Endothelial cell of umbilical vein (primary cell): ENCODE data around the gene IFI27. TPM values are rescaled to one million over a fixed set of nuclear protein-coding genes. Genes with fewer than 3 reads are reported as not detected.

Experiments used
- BruUV-seq: library from RNA; stranded (reverse); fragments of 400-500 nt; replicated peaks from 2 replicates; lab custom pipeline; 2021; lab: Mats Ljungman, UMichigan
- CTCF ChIA-PET: fragments of 300-600, 350-600 bp; sonication (Branson Sonifier 250); formaldehyde crosslinking; loops from one replicate; lab custom pipeline; 2021; ENCODE audit warnings: antibody characterized with exemption, inconsistent platforms; lab: Charles Lee
- POLR2A ChIA-PET: fragments of 300-600, 350-600 bp; sonication (Branson Sonifier 250); formaldehyde crosslinking; loops from one replicate; lab custom pipeline; 2021; ENCODE audit warnings: antibody characterized with exemption, inconsistent platforms; lab: Charles Lee
- DNase-seq: peaks from one replicate; pipeline ENCODE4 v3.0.0-alpha.2; 2011; ENCODE audit warnings: low read depth, low spot score
- FAIRE-seq: peaks from 2 replicates; lab custom pipeline; 2011; peaks lifted over from hg19 to GRCh38; lab: Jason Lieb, UNC
- H2AFZ ChIP-seq: 2 replicates; pipeline ENCODE4 v1.6.0; 2012; ENCODE audit warnings: low read depth, low read length, control low read depth, inconsistent platforms
- H3K27ac ChIP-seq: 2 replicates; pipeline ENCODE4 v1.5.1; 2011; ENCODE audit warnings: low read depth, mild to moderate bottlenecking, control low read depth, low read length, moderate library complexity; ENCODE audit not compliant: insufficient read depth
- H3K27me3 ChIP-seq, 2 experiments: 2 replicates each; pipeline versions ENCODE4 v1.6.0 to v1.6.1; 2011; ENCODE audit warnings: low read length in 2 of 2, mixed read lengths in 1 of 2; ENCODE audit not compliant: control insufficient read depth in 2 of 2, insufficient read depth in 2 of 2
- H3K36me3 ChIP-seq, 2 experiments: 2 replicates in 1 of 2; 3 replicates in 1 of 2; pipeline ENCODE4 v1.5.1; 2011; ENCODE audit warnings: low read length in 2 of 2, mild to moderate bottlenecking in 1 of 2, moderate library complexity in 1 of 2; ENCODE audit not compliant: control insufficient read depth in 2 of 2, insufficient read depth in 2 of 2; ENCODE audit errors: extremely low read depth in 1 of 2
- H3K4me1 ChIP-seq: 3 replicates; pipeline ENCODE4 v1.5.1; 2011; ENCODE audit warnings: mild to moderate bottlenecking, low read length; ENCODE audit not compliant: control insufficient read depth, insufficient read depth; ENCODE audit errors: extremely low read depth
- H3K4me2 ChIP-seq: 2 replicates; pipeline ENCODE4 v1.6.1; 2011; ENCODE audit warnings: low read length, control low read depth, mixed read lengths; ENCODE audit not compliant: insufficient read depth
- H3K4me3 ChIP-seq, 3 experiments: fragments of 200-600 bp in 1 of 3; sonication (generic), shearing (Covaris generic) in 1 of 3; replicated peaks in 1 of 3; 2 replicates each; pipeline ENCODE4 v1.5.1; 2011 to 2016; ENCODE audit warnings: control low read depth in 3 of 3, low read length in 3 of 3, mild to moderate bottlenecking in 2 of 3, inconsistent platforms in 1 of 3, low read depth in 1 of 3, moderate library complexity in 1 of 3; ENCODE audit not compliant: insufficient read depth in 1 of 3
- H3K79me2 ChIP-seq: 2 replicates; pipeline ENCODE4 v1.6.0; 2012; ENCODE audit warnings: low read length, inconsistent platforms; ENCODE audit not compliant: control insufficient read depth, insufficient read depth
- H3K9ac ChIP-seq: replicated peaks from 2 replicates; pipeline ENCODE3; 2011; ENCODE audit warnings: low read length, control low read depth; ENCODE audit not compliant: insufficient read depth; ENCODE audit errors: extremely low read depth
- H3K9me1 ChIP-seq: replicated peaks from 3 replicates; pipeline ENCODE4 v1.6.0; 2011; ENCODE audit warnings: mild to moderate bottlenecking, low read length; ENCODE audit not compliant: control insufficient read depth, insufficient read depth; ENCODE audit errors: extremely low read depth
- H3K9me3 ChIP-seq: replicated peaks from 2 replicates; pipeline ENCODE4 v1.5.1; 2012; ENCODE audit warnings: low read length, inconsistent platforms; ENCODE audit not compliant: control insufficient read depth, insufficient read depth
- H4K20me1 ChIP-seq: replicated peaks from 2 replicates; pipeline ENCODE3; 2011; ENCODE audit warnings: mild to moderate bottlenecking, low read length; ENCODE audit not compliant: control insufficient read depth, insufficient read depth; ENCODE audit errors: extremely low read depth
- CTCF ChIP-seq, 2 donors: IDR thresholded peaks; 1 replicate in 1 of 2; 2 replicates in 1 of 2; pipeline ENCODE4 v1.5.1; 2011; ENCODE audit warnings: low read length in 2 of 2, mild to moderate bottlenecking in 2 of 2, moderate library complexity in 2 of 2, control low read depth in 1 of 2, inconsistent platforms in 1 of 2, low read depth in 1 of 2; ENCODE audit not compliant: insufficient read depth in 1 of 2; ENCODE audit errors: extremely low read depth in 1 of 2
- EZH2 ChIP-seq: IDR thresholded peaks from 2 replicates; pipeline ENCODE4 v1.6.1; 2012; ENCODE audit warnings: borderline replicate concordance, low read depth, mild to moderate bottlenecking, moderate library complexity, low read length, inconsistent platforms; ENCODE audit not compliant: severe bottlenecking
- FOS ChIP-seq: IDR thresholded peaks from 2 replicates; pipeline ENCODE4 v1.6.1; 2011; ENCODE audit warnings: mild to moderate bottlenecking, low read length, moderate library complexity, borderline replicate concordance; ENCODE audit not compliant: insufficient read depth
- GATA2 ChIP-seq: IDR thresholded peaks from 2 replicates; pipeline ENCODE4 v1.7.0; 2011; ENCODE audit warnings: low read depth, mild to moderate bottlenecking, moderate library complexity, mixed read lengths, low read length; ENCODE audit not compliant: insufficient read length, insufficient read depth
- JUN ChIP-seq: IDR thresholded peaks from 2 replicates; pipeline ENCODE4 v1.6.1; 2011; ENCODE audit warnings: borderline replicate concordance, low read depth; ENCODE audit not compliant: insufficient read length, insufficient read depth
- MAX ChIP-seq: IDR thresholded peaks from 2 replicates; pipeline ENCODE4 v1.6.1; 2011; ENCODE audit not compliant: insufficient read depth, insufficient read length
- MYC ChIP-seq: IDR thresholded peaks from one replicate; pipeline ENCODE4 v1.6.1; 2011; ENCODE audit warnings: mild to moderate bottlenecking, low read depth, low read length
- POLR2A ChIP-seq: IDR thresholded peaks from 2 replicates; pipeline ENCODE4 v1.6.1; 2012; ENCODE audit warnings: low read depth, mild to moderate bottlenecking, control low read depth, low read length
- POLR2AphosphoS5 ChIP-seq: IDR thresholded peaks from 2 replicates; pipeline ENCODE4 v1.6.1; 2012; ENCODE audit warnings: low read depth, mild to moderate bottlenecking, control low read depth, low read length, moderate library complexity; ENCODE audit not compliant: insufficient read depth
- dilution Hi-C: fragments of 300-500 bp; cut with MboI; formaldehyde crosslinking; loops from one replicate; pipeline ENCODE4 v1.15.0; 2019; ENCODE audit warnings: low sequenced_read_pairs; ENCODE audit not compliant: extremely low pct_ligation_motif_present
- intact Hi-C: fragments of 100-400 bp; cut with micrococcal nuclease; formaldehyde crosslinking; loops from one replicate; pipeline ENCODE4 v1.10.0; 2022
- polyA plus RNA-seq, 4 experiments: library from polyadenylated mRNA; depleted of rRNA in 3 of 4; stranded (reverse) in 3 of 4; unstranded in 1 of 4; fragments of >200 nt; gene quantifications; 2 replicates each; pipeline versions ENCODE4 v1.2.1 to v1.2.3, GENCODE V29; 2011 to 2012; ENCODE audit warnings: missing spikeins in 1 of 4
- total RNA-seq: library from RNA; stranded (reverse); gene quantifications from 2 replicates; pipeline ENCODE4 v1.2.3, GENCODE V29; 2021

Gene IFI27
- total and polyA plus RNA-seq, 2 donors (not counting 3 experiments of a cell fraction or from before 2014, with no cell fraction given): 126 to 1,265 TPM

GRCh38 chr14:94139006-94139405, 28.5 kb downstream of the IFI27 start:
- Histone ChIP-seq H3K9me1 (no peaks in the 10 kb centered on the region), H4K20me1 (no peaks in the 10 kb centered on the region), H3K4me1 (no peaks in the 10 kb centered on the region), H2AFZ (no peak overlapping the region), H3K79me2 (no peaks in the 10 kb centered on the region), H3K4me3 (no peak overlapping the region), H3K4me2 (no peak overlapping the region), H3K27me3 (peaks cover 3 to 9% of the 10 kb centered on the region in 2 experiments), H3K9me3 (no peaks in the 10 kb centered on the region), H3K27ac (no peak overlapping the region), H3K36me3 (no peaks in the 10 kb centered on the region), H3K9ac (no peak overlapping the region)
- dilution Hi-C loops: no loop called here
- DNase-seq: no peak
- no peak for TF ChIP-seq CTCF (IDR thresholded peaks at IDR 0.05; ENCODE audit: extremely low read depth in 1 of 2, insufficient read depth in 1 of 2, low read depth in 1 of 2, low read length in 2 of 2)
- no peak for TF ChIP-seq JUN
- TF ChIP-seq GATA2: no peak
- no peak for TF ChIP-seq FOS
- no peak for TF ChIP-seq POLR2AphosphoS5
- TF ChIP-seq MAX: no peak
- no peak for TF ChIP-seq EZH2
- no peak for TF ChIP-seq POLR2A
- no peak for TF ChIP-seq MYC
- CTCF ChIA-PET: interaction anchor here (0.6 to 4.1 kb wide), 6 partner anchors 10 to 122 kb away, joined by 3 to 347 read pairs (median 6); partner anchors contain the start of gene IFI27L2
- no TSS peak for BruUV-seq
- POLR2A ChIA-PET: no interaction called here
- intact Hi-C loops: loop anchor here (10.0 kb wide), 2 partner anchors 406 to 484 kb away; no protein-coding TSS in a partner anchor
- no peak for FAIRE-seq
